GM21528 (cell line): ENCODE data around the gene NPIPB6.
"Not testable (repeated sequence)": the region's sequence is repeated elsewhere in the genome, so short reads cannot be mapped to it uniquely, and the experiment has no call there.

ENCODE experiments used
- ATAC-seq: cut with Tn5 transposase; IDR thresholded peaks from one replicate; pipeline ENCODE4 v1.9.1; 2021; ENCODE audit warnings: mild to moderate bottlenecking, moderate library complexity; ENCODE audit not compliant: unreplicated experiment, low FRiP score

Gene NPIPB6

GRCh38 chr16:28363408-28363807, at the start of gene NPIPB6:
Gene NPIPB6 (minus strand): TSS chr16:28363508. CDS start chr16:28362822, 686 bp downstream.
- not testable (repeated sequence) for ATAC-seq

- ATAC-seq: peak; percentile 92
Measured at GRCh38 chr16:28403220-28404072, 40.1 kb upstream of the NPIPB6 start, which contains the start of gene EIF3CL. Gene EIF3CL (minus strand): TSS chr16:28403841. CDS start chr16:28403618, 223 bp downstream.

GRCh38 chr16:28392054-28392453, 28.7 kb upstream of the NPIPB6 start:
- not testable (repeated sequence) for ATAC-seq

GRCh38 chr16:28382177-28382867, 19.0 kb upstream of the NPIPB6 start:
- not testable (repeated sequence) for ATAC-seq

- not testable (repeated sequence) for ATAC-seq
Measured at GRCh38 chr16:28377822-28378221, 14.5 kb upstream of the NPIPB6 start.

- not testable (repeated sequence) for ATAC-seq
Measured at GRCh38 chr16:28377108-28377625, 13.9 kb upstream of the NPIPB6 start.

GRCh38 chr16:28375115-28375514, 11.8 kb upstream of the NPIPB6 start:
- not testable (repeated sequence) for ATAC-seq

GRCh38 chr16:28374281-28374680, 11.0 kb upstream of the NPIPB6 start:
- ATAC-seq: not testable (repeated sequence)

GRCh38 chr16:28367926-28368325, 4.6 kb upstream of the NPIPB6 start:
- not testable (repeated sequence) for ATAC-seq

- ATAC-seq: peak; percentile 92
Measured at GRCh38 chr16:28364268-28365173, 1.2 kb upstream of the NPIPB6 start.

- not testable (repeated sequence) for ATAC-seq
Measured at GRCh38 chr16:28362600-28362999, 708 bp downstream of the NPIPB6 start.

GRCh38 chr16:28338230-28338629, 25.1 kb downstream of the NPIPB6 start:
- ATAC-seq: not testable (repeated sequence)

GRCh38 chr16:28336940-28337710, 26.2 kb downstream of the NPIPB6 start:
- ATAC-seq: not testable (repeated sequence)

GRCh38 chr16:28335678-28336077, 27.6 kb downstream of the NPIPB6 start:
- not testable (repeated sequence) for ATAC-seq

- not testable (repeated sequence) for ATAC-seq
Measured at GRCh38 chr16:28332632-28333031, 30.7 kb downstream of the NPIPB6 start.

GRCh38 chr16:28330981-28331380, 32.3 kb downstream of the NPIPB6 start:
- not testable (repeated sequence) for ATAC-seq

- not testable (repeated sequence) for ATAC-seq
Measured at GRCh38 chr16:28330232-28330631, 33.1 kb downstream of the NPIPB6 start.

GRCh38 chr16:28326881-28327610, 36.3 kb downstream of the NPIPB6 start:
- ATAC-seq: no peak

GRCh38 chr16:28324887-28325279, 38.4 kb downstream of the NPIPB6 start:
- ATAC-seq: no peak
